GM21447 (cell line): ENCODE measurements around the gene SLC35D2.
A peak's percentile ranks its signal among the peaks of the same experiment; 100 is the strongest.

ENCODE experiments used
- ATAC-seq: cut with Tn5 transposase; IDR thresholded peaks from one replicate; pipeline ENCODE4 v1.9.1; 2021; ENCODE audit not compliant: unreplicated experiment

Gene SLC35D2

DNA sequence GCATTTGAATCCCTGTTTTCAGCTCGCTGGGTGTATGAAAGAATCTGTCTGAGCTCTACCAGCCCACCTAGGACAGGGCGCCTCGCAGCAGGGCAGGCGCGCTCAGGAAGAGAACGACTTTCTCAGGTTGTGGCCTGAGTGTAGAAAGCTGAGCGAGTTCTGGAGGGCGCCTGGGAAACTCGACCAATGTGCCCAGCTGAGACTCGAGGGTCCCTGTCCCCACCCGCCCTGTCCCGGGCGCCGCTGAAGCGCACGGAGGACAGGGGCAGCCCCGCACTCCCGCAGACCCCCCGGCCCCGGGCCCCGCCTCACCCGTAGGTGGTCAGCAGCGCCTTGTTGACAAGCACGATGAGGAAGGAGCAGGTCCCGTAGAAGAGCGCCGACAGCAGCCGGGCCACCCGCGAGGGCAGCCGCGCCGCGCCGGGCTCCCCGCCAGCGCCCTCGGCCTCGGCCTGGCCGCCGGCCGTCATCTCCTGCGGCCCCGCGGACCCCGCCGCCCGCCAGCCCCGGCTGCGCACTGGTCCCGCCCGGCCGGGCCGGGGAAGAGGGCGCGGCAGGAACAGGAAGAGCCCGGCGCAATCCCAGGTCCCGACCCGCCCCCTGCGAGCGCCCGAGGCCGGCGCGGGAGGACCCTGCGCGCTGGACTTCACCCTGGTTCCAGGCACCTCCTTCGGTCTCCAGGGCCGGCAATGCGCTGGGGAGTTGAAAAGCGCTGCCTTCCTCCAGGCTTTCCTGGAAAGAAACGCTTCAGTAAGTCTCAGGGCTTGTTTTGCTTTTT lies at the start of gene SLC35D2:
Gene SLC35D2 (minus strand): TSS at position 547 of the 778 bp plus-strand sequence. CDS start 77 bp downstream, at position 470.
- ATAC-seq, result no peak

- ATAC-seq, result no peak
These were observed 46.9 kb upstream of the SLC35D2 start for GRCh38 chr9:96430377-96430776.

GRCh38 chr9:96429732-96430131 lies 46.2 kb upstream of the SLC35D2 start:
- ATAC-seq, result no peak

- no peak for ATAC-seq
These were observed 42.1 kb upstream of the SLC35D2 start for GRCh38 chr9:96425500-96426169.

DNA sequence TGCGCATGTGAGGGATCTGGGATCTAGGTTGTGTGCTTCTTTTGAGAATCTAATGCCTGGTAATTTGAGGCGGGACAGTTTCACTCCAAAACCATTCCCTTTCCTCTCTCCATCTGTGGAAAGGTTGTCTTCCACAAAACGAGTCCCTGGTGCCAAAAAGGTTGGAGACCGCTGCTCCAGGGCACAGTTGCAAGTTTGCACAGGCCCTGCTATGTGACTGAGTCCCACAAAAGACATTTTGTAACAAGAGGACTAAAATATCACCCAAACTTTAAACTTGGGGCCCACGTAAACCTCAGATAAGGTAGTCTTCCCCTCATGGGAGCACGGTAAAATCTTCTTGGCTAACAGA lies 40.5 kb upstream of the SLC35D2 start:
- ATAC-seq, result no peak

DNA sequence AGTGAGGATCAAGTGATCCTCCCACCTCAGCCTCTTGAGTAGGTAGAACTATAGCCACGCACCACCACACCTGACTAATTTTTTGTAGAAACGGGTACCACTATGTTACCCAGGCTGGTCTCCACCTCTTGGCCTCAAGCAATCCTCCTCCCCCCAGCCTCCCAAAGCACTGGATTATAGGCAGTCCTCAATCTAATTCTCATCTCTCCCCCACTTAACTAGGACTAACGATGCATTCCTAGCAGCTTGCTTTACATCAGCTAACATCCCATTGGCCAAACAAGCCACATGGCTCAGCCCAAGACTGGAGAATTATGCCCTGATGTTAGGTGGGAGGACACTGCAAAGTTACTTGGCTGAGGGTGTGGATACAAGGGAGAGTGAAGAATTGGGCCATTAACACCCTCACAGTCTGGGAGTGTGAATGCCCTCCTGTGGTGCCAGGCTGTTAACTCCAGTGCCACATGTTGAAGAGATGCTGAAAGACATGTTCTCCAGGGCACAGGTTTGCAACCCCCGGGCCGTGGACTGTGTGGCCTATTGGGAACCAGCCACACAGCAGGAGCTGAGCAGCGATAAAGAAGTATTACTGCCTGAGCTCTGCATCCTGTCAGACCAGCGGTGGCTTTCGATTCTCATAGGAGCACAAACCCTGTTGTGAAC lies 39.9 kb upstream of the SLC35D2 start:
- ATAC-seq, result no peak

DNA sequence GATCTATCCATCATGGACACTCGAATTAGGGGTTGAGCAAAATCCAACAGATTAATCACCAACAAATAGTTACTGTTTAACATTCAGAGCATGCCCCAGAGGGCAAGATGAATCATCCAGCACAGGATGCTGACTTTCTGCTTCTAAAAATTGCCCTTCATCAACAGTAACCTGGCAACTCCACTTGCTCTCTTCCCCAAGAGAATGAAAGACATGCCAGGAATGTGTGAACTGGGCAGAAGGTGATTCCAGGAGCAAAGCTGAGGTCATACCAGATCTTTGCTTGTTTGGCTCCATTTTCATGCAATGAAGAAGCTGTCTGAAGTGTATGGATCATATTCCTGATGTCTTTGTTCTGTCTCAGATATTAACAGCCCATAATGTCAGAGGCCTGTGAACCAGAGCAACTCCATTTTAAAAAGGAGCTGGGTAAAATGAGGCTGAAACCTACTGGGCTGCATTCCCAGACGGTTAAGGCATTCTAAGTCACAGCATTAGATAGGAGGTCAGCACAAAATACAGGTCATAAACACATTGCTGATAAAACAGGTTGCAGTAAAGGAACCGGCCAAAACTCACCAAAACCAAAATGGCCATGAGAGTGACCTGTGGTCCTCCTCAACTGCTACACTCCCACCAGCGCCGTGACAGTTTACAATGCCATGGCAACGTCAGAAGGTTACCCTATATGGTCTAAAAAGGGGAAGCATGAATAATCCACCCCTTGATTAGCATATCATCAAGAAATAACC lies 37.1 kb upstream of the SLC35D2 start:
- no peak for ATAC-seq

DNA sequence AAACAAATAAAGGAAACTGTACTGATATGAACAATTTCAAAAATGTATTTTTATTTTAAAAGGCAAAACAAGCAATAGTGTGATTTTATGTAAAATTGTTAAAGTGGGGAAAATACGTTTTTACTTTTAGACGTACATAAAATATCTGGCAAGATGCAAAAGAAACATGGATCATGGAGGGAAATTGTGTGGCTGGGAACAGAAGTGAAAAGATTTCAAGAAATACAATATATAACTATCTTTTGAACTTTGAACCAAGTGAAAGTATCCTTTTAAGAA lies 36.1 kb upstream of the SLC35D2 start:
- ATAC-seq, result no peak

GRCh38 chr9:96418920-96419690 lies 35.6 kb upstream of the SLC35D2 start:
- ATAC-seq, result peak; percentile 36

DNA sequence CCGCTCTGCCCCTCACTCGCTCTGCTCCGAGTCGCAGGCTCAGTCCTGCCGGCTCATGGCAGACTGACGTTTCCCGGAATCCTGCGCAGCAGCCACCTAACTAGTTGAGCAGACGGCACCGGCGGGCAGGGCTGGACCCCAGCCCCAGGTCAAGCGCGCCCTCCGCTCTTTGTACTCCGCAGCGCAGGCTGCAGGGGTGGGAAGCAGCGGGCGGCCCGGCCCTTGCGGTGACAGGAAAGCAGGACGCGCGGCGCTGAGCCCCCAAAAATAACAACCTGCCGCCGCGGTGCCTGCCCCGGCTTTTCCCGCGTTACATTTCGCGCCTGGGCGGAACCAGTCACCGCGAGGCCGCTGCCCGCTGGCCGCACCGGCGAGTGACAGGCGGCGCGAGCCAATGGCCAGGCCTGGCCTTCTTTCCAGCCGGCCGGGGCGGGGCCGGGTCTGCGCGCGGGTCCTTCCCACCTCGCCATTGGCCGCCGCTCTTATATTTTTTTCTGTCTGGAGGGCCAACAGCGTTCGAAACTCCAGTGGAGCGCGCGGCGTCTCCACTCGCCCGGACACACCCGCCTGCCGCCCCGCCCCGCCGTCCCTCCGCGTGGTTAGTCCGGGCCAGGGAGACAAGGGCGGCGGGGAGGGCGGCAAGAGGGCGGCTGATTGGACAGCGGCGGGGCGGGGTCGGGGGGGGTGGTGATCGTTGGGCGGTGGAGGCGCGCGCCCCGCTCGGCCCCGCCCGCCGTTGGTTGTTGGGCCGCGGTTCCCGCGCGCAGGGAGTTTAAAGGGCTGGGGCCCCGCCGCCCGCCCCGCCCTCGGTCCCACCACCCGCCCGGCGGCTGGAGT lies 34.8 kb upstream of the SLC35D2 start, which contains the start of gene ZNF367:
Gene ZNF367 (minus strand): TSS at position 288 of the 837 bp plus-strand sequence. CDS start 338 bp downstream, outside the sequence.
- ATAC-seq, result peak; percentile 56

- ATAC-seq, result no peak
These were observed 34.2 kb upstream of the SLC35D2 start for GRCh38 chr9:96417661-96418082.

DNA sequence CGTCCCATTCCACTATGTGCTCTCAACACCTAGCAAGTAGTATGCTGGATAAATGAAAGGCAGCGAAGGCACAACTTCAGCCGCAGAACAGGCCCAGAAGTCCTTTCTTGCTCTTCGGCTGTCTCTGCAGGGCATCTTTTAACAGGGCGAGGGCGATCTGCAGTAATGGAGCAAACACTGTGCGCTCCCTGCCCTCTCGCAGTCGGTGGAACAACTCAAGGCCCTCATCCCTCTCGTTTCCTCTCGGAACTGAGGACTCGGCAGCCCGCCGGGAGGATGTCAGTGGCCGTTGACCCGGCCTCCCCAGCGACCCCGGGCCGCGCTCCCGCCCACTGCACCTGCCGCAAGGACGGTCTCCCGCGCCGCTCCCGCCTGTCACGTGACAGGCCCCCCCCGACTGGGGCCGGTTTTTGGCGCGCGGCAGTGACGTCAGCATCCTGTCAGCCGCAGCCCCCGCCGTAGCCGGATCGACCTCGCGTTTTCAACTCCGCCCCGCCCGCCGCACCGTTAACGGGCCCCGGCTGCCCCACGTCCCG lies 33.6 kb upstream of the SLC35D2 start:
- ATAC-seq, result peak; percentile 11

GRCh38 chr9:96413302-96414221 lies 30.1 kb upstream of the SLC35D2 start:
- peak; percentile 34 for ATAC-seq

- no peak for ATAC-seq
These were observed 28.8 kb upstream of the SLC35D2 start for GRCh38 chr9:96412174-96412913.

- ATAC-seq, result no peak
These were observed 27.8 kb upstream of the SLC35D2 start for GRCh38 chr9:96411129-96411838.

DNA sequence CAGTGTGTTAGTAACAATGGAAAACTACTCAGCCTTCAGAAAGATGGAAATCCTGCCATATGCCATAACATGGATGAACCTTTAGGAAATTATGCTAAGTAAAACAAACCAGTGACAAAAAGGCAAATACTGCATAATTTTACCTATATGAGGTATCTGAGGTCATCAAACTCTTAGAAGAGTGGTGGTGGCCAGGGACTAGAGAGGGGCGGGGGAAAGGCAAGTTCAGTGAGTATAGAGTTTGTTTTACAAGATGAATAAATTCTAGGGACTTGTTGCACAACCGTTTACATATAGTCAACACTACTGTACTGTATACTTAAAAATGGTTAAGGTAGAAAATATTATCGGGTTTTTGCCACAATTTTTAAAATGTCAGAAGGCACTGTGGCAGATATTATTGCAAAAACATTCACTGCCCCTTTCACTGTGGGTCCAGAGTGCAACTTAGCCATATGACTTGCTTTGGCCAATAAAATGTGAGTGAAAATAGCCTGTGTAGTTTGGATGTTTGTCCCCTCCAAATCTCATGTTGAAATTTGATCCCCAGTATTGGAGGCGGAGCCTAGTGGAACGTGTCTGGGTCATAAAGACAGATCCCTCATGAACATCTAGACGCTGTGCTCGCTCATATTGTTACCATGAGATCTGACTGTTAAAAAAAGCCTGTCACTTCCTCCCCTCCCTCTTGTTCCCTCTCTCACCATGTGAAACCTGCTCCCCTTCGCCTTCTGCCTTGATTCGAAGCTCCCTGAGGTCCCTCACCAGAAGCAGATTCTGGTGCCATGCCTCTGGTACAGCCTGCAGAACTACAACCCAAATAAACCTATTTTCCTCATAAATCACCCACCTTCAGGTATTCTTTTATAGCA lies 25.1 kb upstream of the SLC35D2 start:
- ATAC-seq, result no peak
